IMR-90 (cell line): ENCODE results near the gene ADAMTSL1. TPM values are rescaled to one million over a fixed set of nuclear protein-coding genes. Genes with fewer than 3 reads are reported as not detected.

ENCODE experiments used
- ATAC-seq: fragments of 200-7000 bp; cut with Tn5 transposase; 2 replicates; pipeline ENCODE4 v1.9.1; 2020; ENCODE audit warnings: low read depth, mild to moderate bottlenecking, moderate library complexity
- BruUV-seq: library from RNA; stranded (reverse); fragments of 400-500 nt; replicated peaks from 2 replicates; lab custom pipeline; 2021; lab: Mats Ljungman, UMichigan
- CTCF ChIA-PET: fragments of 300-600 bp; formaldehyde crosslinking; extraction: SDS; loops from one replicate; lab custom pipeline; 2021; ENCODE audit warnings: antibody characterized with exemption; lab: Yijun Ruan, JAX
- POLR2A ChIA-PET: fragments of 300-600 bp; sonication (Branson Sonifier 250); formaldehyde crosslinking; loops from one replicate; lab custom pipeline; 2022; ENCODE audit warnings: antibody characterized with exemption; ENCODE audit not compliant: unreplicated experiment; lab: Charles Lee
- DNase-seq: peaks from one replicate; pipeline ENCODE4 v3.0.0; 2013
- H2AFZ ChIP-seq: replicated peaks from 2 replicates; pipeline ENCODE3; 2013; ENCODE audit warnings: low read length, mild to moderate bottlenecking; ENCODE audit not compliant: poor library complexity
- H2AK5ac ChIP-seq: 2 replicates; pipeline ENCODE4 v1.6.1; 2013; ENCODE audit warnings: low read depth, low read length, inconsistent platforms
- H2AK9ac ChIP-seq: replicated peaks from 2 replicates; pipeline ENCODE3; 2013; ENCODE audit warnings: mild to moderate bottlenecking, low read depth, low read length, moderate library complexity; ENCODE audit not compliant: poor library complexity
- H2BK120ac ChIP-seq: 2 replicates; pipeline ENCODE4 v1.6.1; 2013; ENCODE audit warnings: low read depth, low read length, inconsistent platforms
- H2BK15ac ChIP-seq: 3 replicates; pipeline ENCODE4 v1.6.1; 2013; ENCODE audit warnings: low read depth, low read length, inconsistent platforms
- H2BK20ac ChIP-seq: 2 replicates; pipeline ENCODE4 v1.6.1; 2013; ENCODE audit warnings: low read depth, mild to moderate bottlenecking, inconsistent platforms, low read length, moderate library complexity
- H2BK5ac ChIP-seq: 2 replicates; pipeline ENCODE4 v1.6.1; 2013; ENCODE audit warnings: mild to moderate bottlenecking, low read depth, low read length, inconsistent platforms; ENCODE audit not compliant: poor library complexity, severe bottlenecking
- H3K14ac ChIP-seq: replicated peaks from 2 replicates; pipeline ENCODE4 v1.6.1; 2013; ENCODE audit warnings: low read depth, low read length, inconsistent platforms
- H3K18ac ChIP-seq: 2 replicates; pipeline ENCODE4 v1.6.1; 2013; ENCODE audit warnings: low read depth, low read length, control low read depth
- H3K23ac ChIP-seq: 2 replicates; pipeline ENCODE4 v1.6.1; 2013; ENCODE audit warnings: low read depth, low read length, inconsistent platforms
- H3K27ac ChIP-seq: 2 replicates; pipeline ENCODE4 v1.5.1; 2013; ENCODE audit warnings: mild to moderate bottlenecking, control low read depth, low read length; ENCODE audit not compliant: insufficient read depth
- H3K27me3 ChIP-seq: 2 replicates; pipeline ENCODE4 v1.6.1; 2013; ENCODE audit warnings: low read length; ENCODE audit not compliant: control insufficient read depth, insufficient read depth
- H3K36me3 ChIP-seq: 2 replicates; pipeline ENCODE4 v1.6.1; 2013; ENCODE audit warnings: low read length, mixed read lengths; ENCODE audit not compliant: control insufficient read depth, insufficient read depth
- H3K4ac ChIP-seq: 2 replicates; pipeline ENCODE4 v1.6.1; 2013; ENCODE audit warnings: low read depth, low read length, inconsistent platforms
- H3K4me1 ChIP-seq: 2 replicates; pipeline ENCODE4 v1.6.1; 2013; ENCODE audit warnings: low read length, mixed read lengths; ENCODE audit not compliant: control insufficient read depth, insufficient read depth
- H3K4me2 ChIP-seq: 2 replicates; pipeline ENCODE4 v1.6.1; 2013; ENCODE audit warnings: low read depth, mild to moderate bottlenecking, control low read depth, low read length, moderate library complexity
- H3K4me3 ChIP-seq: 2 replicates; pipeline ENCODE4 v1.5.1; 2013; ENCODE audit warnings: low read depth, mild to moderate bottlenecking, control low read depth, low read length, moderate library complexity; ENCODE audit not compliant: insufficient read depth
- H3K56ac ChIP-seq: 2 replicates; pipeline ENCODE4 v1.6.1; 2013; ENCODE audit warnings: low read length, inconsistent platforms; ENCODE audit not compliant: insufficient read depth; ENCODE audit errors: extremely low read depth
- H3K79me1 ChIP-seq, 2 experiments: 2 replicates each; pipeline ENCODE4 v1.6.1; 2013; ENCODE audit warnings: low read length in 2 of 2, inconsistent platforms in 1 of 2, low read depth in 1 of 2
- H3K9ac ChIP-seq: 2 replicates; pipeline ENCODE4 v1.6.1; 2013; ENCODE audit warnings: low read depth, low read length, control low read depth
- H3K9me1 ChIP-seq: 2 replicates; pipeline ENCODE4 v1.6.1; 2013; ENCODE audit warnings: low read length, inconsistent platforms; ENCODE audit not compliant: insufficient read depth
- H3K9me3 ChIP-seq: 2 replicates; pipeline ENCODE4 v1.6.1; 2013; ENCODE audit warnings: low read length; ENCODE audit not compliant: control insufficient read depth, insufficient read depth
- H4K20me1 ChIP-seq: 2 replicates; pipeline ENCODE4 v1.6.1; 2013; ENCODE audit warnings: low read length, inconsistent platforms; ENCODE audit not compliant: insufficient read depth
- H4K5ac ChIP-seq: 2 replicates; pipeline ENCODE4 v1.6.1; 2013; ENCODE audit warnings: mild to moderate bottlenecking, low read depth, low read length, control low read depth
- H4K8ac ChIP-seq, 2 experiments: 2 replicates each; pipeline ENCODE4 v1.6.1; 2013; ENCODE audit warnings: low read depth in 2 of 2, low read length in 2 of 2, control low read depth in 1 of 2, inconsistent platforms in 1 of 2
- H4K91ac ChIP-seq: 2 replicates; pipeline ENCODE4 v1.6.1; 2013; ENCODE audit warnings: low read depth, low read length, inconsistent platforms; ENCODE audit not compliant: insufficient read depth
- BHLHE40 ChIP-seq: fragments of 150-350 bp; IDR thresholded peaks from 2 replicates; pipeline ENCODE4 v1.6.1; 2016; ENCODE audit warnings: mild to moderate bottlenecking, low read depth, low read length
- CEBPB ChIP-seq: IDR thresholded peaks from 2 replicates; pipeline ENCODE4 v1.6.1; 2012; ENCODE audit warnings: low read depth, low read length, improper control_type of control experiment
- CHD1 ChIP-seq: IDR thresholded peaks from 2 replicates; pipeline ENCODE4 v1.6.1; 2012; ENCODE audit warnings: low read depth, low read length, improper control_type of control experiment
- CTCF ChIP-seq: conservative IDR thresholded peaks from 2 replicates; pipeline ENCODE4 v1.5.1; 2012; ENCODE audit warnings: mild to moderate bottlenecking, low read depth, low read length, improper control_type of control experiment
- ELK1 ChIP-seq: fragments of 150-350 bp; IDR thresholded peaks from 2 replicates; pipeline ENCODE4 v1.6.1; 2016; ENCODE audit warnings: low read depth, mild to moderate bottlenecking, low read length, moderate library complexity, borderline replicate concordance
- FOS ChIP-seq: fragments of 150-350 bp; IDR thresholded peaks from 2 replicates; pipeline ENCODE4 v1.6.1; 2016; ENCODE audit warnings: low read depth, low read length
- MAFK ChIP-seq: IDR thresholded peaks from 2 replicates; pipeline ENCODE4 v1.6.1; 2012; ENCODE audit warnings: low read depth, low read length, improper control_type of control experiment
- MAZ ChIP-seq: IDR thresholded peaks from 2 replicates; pipeline ENCODE4 v1.6.1; 2012; ENCODE audit warnings: low read depth, mild to moderate bottlenecking, low read length, improper control_type of control experiment, moderate library complexity, borderline replicate concordance
- MXI1 ChIP-seq: IDR thresholded peaks from 2 replicates; pipeline ENCODE4 v1.6.1; 2012; ENCODE audit warnings: low read depth, mild to moderate bottlenecking, low read length, moderate library complexity, borderline replicate concordance
- NFE2L2 ChIP-seq: fragments of 150-350 bp; IDR thresholded peaks from 2 replicates; pipeline ENCODE4 v1.6.1; 2016; ENCODE audit warnings: low read depth, mild to moderate bottlenecking, low read length
- POLR2A ChIP-seq: IDR thresholded peaks from 2 replicates; pipeline ENCODE4 v1.6.1; 2012; ENCODE audit warnings: mild to moderate bottlenecking, low read depth, low read length
- RAD21 ChIP-seq: IDR thresholded peaks from 2 replicates; pipeline ENCODE4 v1.6.1; 2012; ENCODE audit warnings: low read length, improper control_type of control experiment
- RCOR1 ChIP-seq: IDR thresholded peaks from 2 replicates; pipeline ENCODE4 v1.6.1; 2012; ENCODE audit warnings: mild to moderate bottlenecking, low read length, improper control_type of control experiment; ENCODE audit not compliant: insufficient replicate concordance
- RFX5 ChIP-seq: IDR thresholded peaks from 2 replicates; pipeline ENCODE4 v1.8.0; 2012; ENCODE audit warnings: low read depth, mild to moderate bottlenecking, low read length, moderate library complexity
- SMC3 ChIP-seq: fragments of 150-350 bp; IDR thresholded peaks from 2 replicates; pipeline ENCODE4 v1.6.1; 2016; ENCODE audit warnings: low read depth, mild to moderate bottlenecking, antibody characterized with exemption, low read length, moderate library complexity
- USF2 ChIP-seq: fragments of 150-350 bp; IDR thresholded peaks from 2 replicates; pipeline ENCODE4 v1.6.1; 2017; ENCODE audit warnings: mild to moderate bottlenecking, antibody characterized with exemption, low read length, low read depth
- WGBS, 2 experiments: methylation state at CpG; one replicate each; pipeline versions ENCODE4 v1.1.5 to v1.1.7; 2013; ENCODE audit warnings: missing lambda C conversion rate in 2 of 2; ENCODE audit not compliant: insufficient read length in 1 of 2; ENCODE audit errors: extremely low coverage in 2 of 2; 5-methylcytosine and 5-hydroxymethylcytosine counted together
- dilution Hi-C: fragments of 300-500 bp; cut with HindIII; formaldehyde crosslinking; loops from one replicate; pipeline ENCODE4 v1.14.3; 2018; ENCODE audit warnings: low sequenced_read_pairs; ENCODE audit not compliant: unreplicated experiment
- in situ Hi-C: fragments of 300-500 bp; cut with MboI; formaldehyde crosslinking; loops from 3 replicates; pipeline ENCODE4 v1.14.3; 2019; ENCODE audit warnings: low sequenced_read_pairs, inconsistent platforms, mixed read lengths
- intact Hi-C: fragments of 100-400 bp; cut with micrococcal nuclease; formaldehyde crosslinking; loops from 2 replicates; pipeline ENCODE4 v1.10.0; 2022
- polyA plus RNA-seq, 3 experiments: library from polyadenylated mRNA; depleted of rRNA; stranded (reverse); fragments of >200 nt; gene quantifications; 2 replicates each; pipeline ENCODE4 v1.2.3, GENCODE V29; 2012; ENCODE audit warnings: low replicate concordance in 1 of 3
- total RNA-seq: library from RNA; depleted of rRNA; stranded (reverse); fragments of >200 nt; gene quantifications from 2 replicates; pipeline ENCODE4 v1.2.3, GENCODE V29; 2012

The ADAMTSL1 gene
- total and polyA plus RNA-seq, 2 of the 4 experiments (the other 2 are of a cell fraction): 38.2 to 62.2 TPM

GRCh38 chr9:18545636-18546360, 71.8 kb downstream of the ADAMTSL1 start:
- no peak overlapping the region for H3K27ac ChIP-seq
- no peak overlapping the region for H2BK15ac ChIP-seq
- dilution Hi-C loops (no loop called here), in situ Hi-C loops (no loop called here), intact Hi-C loops (no loop called here)
- no peaks in the 10 kb centered on the region for H3K79me1 ChIP-seq
- H2AK9ac ChIP-seq: no peak overlapping the region
- H2AK5ac ChIP-seq: no peak overlapping the region
- no peak overlapping the region for H2AFZ ChIP-seq
- no peak overlapping the region for H4K91ac ChIP-seq
- H3K4me1 ChIP-seq: peaks cover 5% of the 10 kb centered on the region
- H3K9ac ChIP-seq: no peak overlapping the region
- no peaks in the 10 kb centered on the region for H3K36me3 ChIP-seq
- H3K18ac ChIP-seq: no peak overlapping the region
- no peaks in the 10 kb centered on the region for H3K9me3 ChIP-seq
- H3K14ac ChIP-seq: peak overlapping the region; percentile 4; the same call in 1 of the 2 replicates
- H3K27me3 ChIP-seq: no peaks in the 10 kb centered on the region
- no peak overlapping the region for H4K5ac ChIP-seq
- H3K23ac ChIP-seq: no peak overlapping the region
- no peaks in the 10 kb centered on the region for H4K20me1 ChIP-seq
- BruUV-seq: no TSS peak
- POLR2A ChIA-PET: no interaction called here
- DNase-seq (no peak), ATAC-seq (no peak)
- H3K4me3 ChIP-seq: no peak overlapping the region
- H2BK120ac ChIP-seq: no peak overlapping the region
- no peak overlapping the region for H3K4me2 ChIP-seq
- no peaks in the 10 kb centered on the region for H3K9me1 ChIP-seq
- no peak overlapping the region for H4K8ac ChIP-seq
- CTCF ChIA-PET: interaction anchor here (1.0 to 1.1 kb wide), 2 partner anchors 9 to 24 kb away, joined by 3 read pairs; no protein-coding TSS in a partner anchor
- no peak overlapping the region for H2BK20ac ChIP-seq
- WGBS, 2 experiments: no CpG with 5 or more reads among the region's 3 CpGs
- TF ChIP-seq RFX5 (no peak), SMC3 (no peak), CEBPB (no peak), FOS (no peak), MAZ (no peak), RCOR1 (no peak), POLR2A (no peak), CHD1 (no peak), ELK1 (no peak), BHLHE40 (no peak), MXI1 (no peak), USF2 (no peak), RAD21 (no peak), MAFK (no peak), CTCF (no peak), NFE2L2 (no peak)
- no peak overlapping the region for H3K4ac ChIP-seq
- no peak overlapping the region for H2BK5ac ChIP-seq
- no peak overlapping the region for H3K56ac ChIP-seq
